IPS-18c (cell line): ENCODE measurements around the gene PSMD9.

Source experiments
- H3K4me3 ChIP-seq: 2 replicates; pipeline ENCODE4 v1.7.0; 2013; ENCODE audit warnings: low read depth, mild to moderate bottlenecking, low read length, moderate library complexity; ENCODE audit not compliant: insufficient read depth
- H3K9me3 ChIP-seq: one replicate; pipeline ENCODE4 v1.6.1; 2013; ENCODE audit warnings: mild to moderate bottlenecking, low read length, moderate library complexity; ENCODE audit not compliant: control insufficient read depth, insufficient read depth

Gene PSMD9

GRCh38 chr12:121961195-121961879, 72.7 kb downstream of the PSMD9 start:
- no peak overlapping the region for H3K4me3 ChIP-seq

GRCh38 chr12:121963341-121964018, 74.9 kb downstream of the PSMD9 start:
- no peak overlapping the region for H3K4me3 ChIP-seq
- H3K9me3 ChIP-seq: no peaks in the 10 kb centered on the region

More at GRCh38 chr12:121961195-121961879, 72.7 kb downstream of the PSMD9 start:
- no peaks in the 10 kb centered on the region for H3K9me3 ChIP-seq

GRCh38 chr12:121964813-121965643, 76.4 kb downstream of the PSMD9 start:
- H3K4me3 ChIP-seq: no peak overlapping the region
- H3K9me3 ChIP-seq: no peaks in the 10 kb centered on the region

GRCh38 chr12:121966959-121967358, 78.4 kb downstream of the PSMD9 start:
- H3K9me3 ChIP-seq: no peaks in the 10 kb centered on the region
- H3K4me3 ChIP-seq: no peak overlapping the region
